ENCODE data around the gene P3R3URF. TPM values are rescaled to one million over a fixed set of nuclear protein-coding genes. Genes with fewer than 3 reads are reported as not detected.
A peak's percentile ranks its signal among the peaks of the same experiment; 100 is the strongest.

Gene P3R3URF
- total and polyA plus RNA-seq, 9 of the 15 experiments (the other 6 are each of a cell fraction or from before 2014, with no cell fraction given), result not detected

- TF ChIP-seq GATA2 (CRISPR knock-in tag; IDR thresholded peaks at IDR 0.05) (peak; percentile 58; the same call in 1 of the 2 replicates), PCBP1 (IDR thresholded peaks at IDR 0.05; ENCODE audit: low read depth, low read length, poor library complexity, severe bottlenecking) (no peak), GTF2B (IDR thresholded peaks at IDR 0.05; ENCODE audit: extremely low read depth, insufficient read length) (no peak), BACH1 (tag; IDR thresholded peaks at IDR 0.05) (0 out of 2 replicates have a peak, but pooled peaks have one; percentile 37), ASH1L (IDR thresholded peaks at IDR 0.05; ENCODE audit: borderline replicate concordance, low read depth, partially characterized antibody) (peak; percentile 54), CTCF (IDR thresholded peaks at IDR 0.05 in 2 of 3, conservative IDR thresholded peaks at IDR 0.05 in 1 of 3; ENCODE audit: insufficient read depth in 2 of 3, low read depth in 1 of 3, low read length in 3 of 3) (peak; percentile 95 to 98 (median 96)), PTRF (tag; IDR thresholded peaks at IDR 0.05) (no peak), ZNF324 (CRISPR knock-in tag; IDR thresholded peaks at IDR 0.05) (no peak), XRCC5 (IDR thresholded peaks at IDR 0.05; ENCODE audit: low read depth, low read length) (peak; percentile 86), PHB2 (IDR thresholded peaks at IDR 0.05; ENCODE audit: low read depth) (peak; percentile 80), ZNF274 (IDR thresholded peaks at IDR 0.05; ENCODE audit: borderline replicate concordance, low read depth, low read length) (no peak), CCNT2 (IDR thresholded peaks at IDR 0.05; ENCODE audit: borderline replicate concordance, extremely low read depth, insufficient read length, low read depth, low read length) (no peak), RERE (CRISPR knock-in tag; IDR thresholded peaks at IDR 0.05; ENCODE audit: borderline replicate concordance) (no peak), GATAD2A (IDR thresholded peaks at IDR 0.05) (no peak), ARNT (IDR thresholded peaks at IDR 0.05) (peak; percentile 86 to 91), RBM39 (optimal IDR thresholded peaks at IDR 0.05; ENCODE audit: low read depth, low read length) (no peak), HDGF (IDR thresholded peaks at IDR 0.05) (peak; percentile 93), NFE2 (IDR thresholded peaks at IDR 0.05; ENCODE audit: low read depth) (no peak), ZNF175 (CRISPR knock-in tag; IDR thresholded peaks at IDR 0.05; ENCODE audit: low read depth) (no peak)
These were observed 3.1 kb upstream of the P3R3URF start (continued) for GRCh38 chr1:46179138-46180081.
